Upper lobe of left lung (tissue), 4 donors: ENCODE measurements around the gene BEGAIN.

ENCODE experiments used
- CTCF ChIP-seq, 6 experiments: fragments of 450-650 bp in 4 of 6; fragments of 200-600 bp in 2 of 6; sonication (generic) in 2 of 6; IDR thresholded peaks; one replicate each; pipeline ENCODE4 v1.5.1; 2016 to 2019; ENCODE audit warnings: antibody characterized with exemption in 6 of 6
- POLR2AphosphoS5 ChIP-seq, 2 donors: sonication (generic); formaldehyde crosslinking; IDR thresholded peaks; one replicate each; pipeline ENCODE4 v1.5.1; 2017; ENCODE audit warnings: antibody characterized with exemption in 2 of 2

DNA sequence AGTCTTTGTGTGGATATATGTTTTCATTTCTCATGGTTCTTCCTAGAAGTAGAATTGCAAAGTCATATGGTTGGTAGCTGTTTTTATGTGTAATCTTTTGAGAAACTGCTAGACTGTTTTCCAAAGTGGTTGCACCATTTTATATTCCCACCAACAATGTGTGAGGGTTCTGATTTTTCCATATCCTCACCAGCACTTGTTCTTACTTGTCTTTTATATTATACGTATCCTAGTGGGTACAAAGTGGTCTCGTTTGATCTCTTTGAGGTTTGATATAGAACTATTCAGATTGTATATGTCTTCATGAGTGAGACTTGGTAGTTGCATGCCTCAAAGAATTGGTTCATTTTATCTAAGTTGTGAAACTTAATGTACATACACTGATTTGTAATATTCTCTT, 91.3 kb downstream of the BEGAIN start:
- TF ChIP-seq POLR2AphosphoS5 (IDR thresholded peaks at IDR 0.05) (no peak), CTCF (IDR thresholded peaks at IDR 0.05) (no peak)
